WTC11 (cell line): ENCODE data around the gene TMEM45B. TPM values are rescaled to one million over a fixed set of nuclear protein-coding genes. Genes with fewer than 3 reads are reported as not detected.

ENCODE experiments used
- ATAC-seq: fragments of 200-7000 bp; cut with Tn5 transposase; 2 replicates; pipeline ENCODE4 v1.10.0; 2021; ENCODE audit warnings: mild to moderate bottlenecking, moderate library complexity
- CTCF ChIA-PET: fragments of 300-600 bp; sonication (Branson Sonifier 250); formaldehyde crosslinking; loops from one replicate; lab custom pipeline; 2021; ENCODE audit warnings: antibody characterized with exemption; lab: Charles Lee
- POLR2A ChIA-PET: fragments of 350-600 bp; sonication (Branson Sonifier 250); formaldehyde crosslinking; loops from one replicate; lab custom pipeline; 2021; ENCODE audit warnings: antibody characterized with exemption; lab: Charles Lee
- DNase-seq: peaks from one replicate; pipeline ENCODE4 v3.0.0; 2021; ENCODE audit warnings: low spot score
- H3K27ac Mint-ChIP-seq: 2 replicates; pipeline ENCODE4 v1.8.0; 2021; ENCODE audit warnings: mixed read lengths
- H3K27me3 Mint-ChIP-seq: 2 replicates; pipeline ENCODE4 v1.8.0; 2021; ENCODE audit warnings: low read depth, mild to moderate bottlenecking, moderate library complexity, mixed read lengths
- H3K36me3 Mint-ChIP-seq: 2 replicates; pipeline ENCODE4 v1.8.0; 2021; ENCODE audit warnings: mixed read lengths
- H3K4me1 Mint-ChIP-seq: 2 replicates; pipeline ENCODE4 v1.8.0; 2022; ENCODE audit warnings: mixed read lengths
- H3K4me3 Mint-ChIP-seq: 2 replicates; pipeline ENCODE4 v1.8.0; 2021; ENCODE audit warnings: mild to moderate bottlenecking, moderate library complexity, mixed read lengths
- H3K9me3 Mint-ChIP-seq: 2 replicates; pipeline ENCODE4 v1.8.0; 2021; ENCODE audit warnings: mixed read lengths
- E2F4 ChIP-seq: sonication (generic); formaldehyde crosslinking; IDR thresholded peaks from 2 replicates; pipeline ENCODE4 v1.8.1; 2022; ENCODE audit warnings: low read depth, mild to moderate bottlenecking, moderate library complexity, missing genetic modification reagents, borderline replicate concordance
- ERG ChIP-seq: fragments of 250-450 bp; sonication (Bioruptor Pico); IDR thresholded peaks from 2 replicates; pipeline ENCODE4 v1.8.0; 2021; ENCODE audit warnings: mild to moderate bottlenecking
- ETV6 ChIP-seq: sonication (generic); formaldehyde crosslinking; IDR thresholded peaks from 2 replicates; pipeline ENCODE4 v1.8.1; 2022; ENCODE audit warnings: mild to moderate bottlenecking, missing genetic modification reagents
- FOXP1 ChIP-seq: sonication (generic); formaldehyde crosslinking; IDR thresholded peaks from 2 replicates; pipeline ENCODE4 v1.8.0; 2022; ENCODE audit warnings: missing genetic modification reagents, mild to moderate bottlenecking, moderate library complexity, borderline replicate concordance
- HMGA2 ChIP-seq: fragments of 250-450 bp; sonication (Bioruptor Pico); IDR thresholded peaks from 2 replicates; pipeline ENCODE4 v1.4.0; 2021; ENCODE audit warnings: mild to moderate bottlenecking, moderate library complexity
- MLX ChIP-seq: sonication (generic); formaldehyde crosslinking; IDR thresholded peaks from 2 replicates; pipeline ENCODE4 v1.8.1; 2023; ENCODE audit warnings: mild to moderate bottlenecking, missing genetic modification reagents, moderate library complexity
- RORB ChIP-seq: fragments of 250-450 bp; sonication (Bioruptor Pico); IDR thresholded peaks from 2 replicates; pipeline ENCODE4 v1.9.0; 2021; ENCODE audit warnings: mild to moderate bottlenecking
- SP1 ChIP-seq: sonication (generic); formaldehyde crosslinking; conservative IDR thresholded peaks from 2 replicates; pipeline ENCODE4 v1.8.1; 2022; ENCODE audit warnings: missing genetic modification reagents
- TCF7 ChIP-seq: sonication (generic); formaldehyde crosslinking; IDR thresholded peaks from 2 replicates; pipeline ENCODE4 v1.8.0; 2022; ENCODE audit warnings: mild to moderate bottlenecking, low read depth, missing genetic modification reagents, moderate library complexity
- ZBTB21 ChIP-seq: sonication (generic); formaldehyde crosslinking; IDR thresholded peaks from 2 replicates; pipeline ENCODE4 v1.8.1; 2023; ENCODE audit warnings: mild to moderate bottlenecking, missing genetic modification reagents, borderline replicate concordance
- ZNF219 ChIP-seq: sonication (generic); formaldehyde crosslinking; IDR thresholded peaks from 2 replicates; pipeline ENCODE4 v1.8.0; 2023; ENCODE audit warnings: missing genetic modification reagents, mild to moderate bottlenecking, borderline replicate concordance
- ZNF396 ChIP-seq: fragments of 250-450 bp; sonication (Bioruptor Pico); IDR thresholded peaks from 2 replicates; pipeline ENCODE4 v1.8.0; 2021; ENCODE audit warnings: mild to moderate bottlenecking, moderate library complexity, borderline replicate concordance
- ZNF423 ChIP-seq: fragments of 250-450 bp; sonication (Bioruptor Pico); IDR thresholded peaks from 2 replicates; pipeline ENCODE4 v2.1.2; 2022; ENCODE audit warnings: mild to moderate bottlenecking, moderate library complexity
- total RNA-seq: library from RNA; stranded (reverse); gene quantifications from 3 replicates; pipeline ENCODE4 v1.2.3, GENCODE V29; 2021
- TF ChIP-seq, protein P1 (sequence below): sonication (generic); formaldehyde crosslinking; IDR thresholded peaks from 2 replicates; pipeline ENCODE4 v1.8.1; 2023; ENCODE audit warnings: mild to moderate bottlenecking, moderate library complexity, missing genetic modification reagents
- TF ChIP-seq, protein P2 (sequence below): sonication (generic); formaldehyde crosslinking; IDR thresholded peaks from 2 replicates; pipeline ENCODE4 v1.8.1; 2022; ENCODE audit warnings: missing genetic modification reagents, borderline replicate concordance
- TF ChIP-seq, protein P3 (sequence below): fragments of 200-600 bp; IDR thresholded peaks from 2 replicates; pipeline ENCODE4 v1.8.0; 2022; ENCODE audit warnings: antibody characterized with exemption

The TMEM45B gene
- total RNA-seq, 1 experiment from 2014 or later: 0.59 TPM

GRCh38 chr11:129778877-129779276 lies 36.8 kb upstream of the TMEM45B start:
- Mint-ChIP-seq H3K9me3 (peaks cover 13% of the 10 kb centered on the region), H3K4me1 (no peaks in the 10 kb centered on the region), H3K27me3 (no peaks in the 10 kb centered on the region)
- POLR2A ChIA-PET: no interaction called here
- ATAC-seq: no peak
- CTCF ChIA-PET: no interaction called here
- TF ChIP-seq ZNF219: no peak
- TF ChIP-seq ERG (CRISPR knock-in tag): no peak
- TF ChIP-seq E2F4: no peak
- TF ChIP-seq, protein P1, sequence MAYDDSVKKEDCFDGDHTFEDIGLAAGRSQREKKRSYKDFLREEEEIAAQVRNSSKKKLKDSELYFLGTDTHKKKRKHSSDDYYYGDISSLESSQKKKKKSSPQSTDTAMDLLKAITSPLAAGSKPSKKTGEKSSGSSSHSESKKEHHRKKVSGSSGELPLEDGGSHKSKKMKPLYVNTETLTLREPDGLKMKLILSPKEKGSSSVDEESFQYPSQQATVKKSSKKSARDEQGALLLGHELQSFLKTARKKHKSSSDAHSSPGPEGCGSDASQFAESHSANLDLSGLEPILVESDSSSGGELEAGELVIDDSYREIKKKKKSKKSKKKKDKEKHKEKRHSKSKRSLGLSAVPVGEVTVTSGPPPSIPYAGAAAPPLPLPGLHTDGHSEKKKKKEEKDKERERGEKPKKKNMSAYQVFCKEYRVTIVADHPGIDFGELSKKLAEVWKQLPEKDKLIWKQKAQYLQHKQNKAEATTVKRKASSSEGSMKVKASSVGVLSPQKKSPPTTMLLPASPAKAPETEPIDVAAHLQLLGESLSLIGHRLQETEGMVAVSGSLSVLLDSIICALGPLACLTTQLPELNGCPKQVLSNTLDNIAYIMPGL (CRISPR knock-in tag): no peak
- no peak for TF ChIP-seq RORB (CRISPR knock-in tag)
- TF ChIP-seq, all 79 proteins: peak for 0
- no peak overlapping the region for H3K4me3 Mint-ChIP-seq
- DNase-seq: no peak
- no peaks in the 10 kb centered on the region for H3K36me3 Mint-ChIP-seq
- H3K27ac Mint-ChIP-seq: no peak overlapping the region

DNA sequence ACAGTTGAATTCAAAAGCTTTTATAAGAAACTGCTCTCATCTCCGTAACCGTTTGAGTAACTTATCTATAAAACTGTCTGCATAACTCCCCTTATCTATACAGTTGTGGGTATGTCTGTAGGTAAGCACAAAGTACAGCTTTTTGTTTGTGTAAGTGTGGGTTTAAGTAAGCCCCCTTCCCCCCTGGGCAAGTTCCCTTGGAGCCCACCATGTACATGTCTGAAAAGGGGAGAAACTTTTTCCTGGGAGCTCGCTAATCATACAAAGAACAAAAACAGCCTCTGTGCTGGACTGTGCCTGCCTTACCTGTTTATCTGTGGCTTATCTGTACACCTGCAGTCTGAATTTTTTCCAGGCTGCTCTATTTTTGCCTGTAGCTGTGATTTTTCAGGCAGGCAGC lies 36.3 kb upstream of the TMEM45B start:
- H3K36me3 Mint-ChIP-seq: no peaks in the 10 kb centered on the region
- H3K4me3 Mint-ChIP-seq: no peak overlapping the region
- ChIA-PET CTCF (interaction anchor here (0.6 to 0.8 kb wide), 2 partner anchors 13 to 77 kb away, joined by 3 read pairs; no protein-coding TSS in a partner anchor), POLR2A (no interaction called here)
- no peaks in the 10 kb centered on the region for H3K4me1 Mint-ChIP-seq
- DNase-seq: no peak
- no peak overlapping the region for H3K27ac Mint-ChIP-seq
- H3K9me3 Mint-ChIP-seq: peaks cover 13% of the 10 kb centered on the region
- H3K27me3 Mint-ChIP-seq: no peaks in the 10 kb centered on the region
- ATAC-seq: no peak
- TF ChIP-seq FOXP1 (CRISPR knock-in tag) (no peak), MLX (CRISPR knock-in tag) (no peak), ZNF423 (CRISPR knock-in tag) (no peak), ERG (CRISPR knock-in tag) (no peak), SP1 (CRISPR knock-in tag) (no peak), HMGA2 (no peak), ZNF396 (CRISPR knock-in tag) (no peak), TCF7 (no peak), ZBTB21 (CRISPR knock-in tag) (no peak), ETV6 (no peak)
- TF ChIP-seq, protein P2, sequence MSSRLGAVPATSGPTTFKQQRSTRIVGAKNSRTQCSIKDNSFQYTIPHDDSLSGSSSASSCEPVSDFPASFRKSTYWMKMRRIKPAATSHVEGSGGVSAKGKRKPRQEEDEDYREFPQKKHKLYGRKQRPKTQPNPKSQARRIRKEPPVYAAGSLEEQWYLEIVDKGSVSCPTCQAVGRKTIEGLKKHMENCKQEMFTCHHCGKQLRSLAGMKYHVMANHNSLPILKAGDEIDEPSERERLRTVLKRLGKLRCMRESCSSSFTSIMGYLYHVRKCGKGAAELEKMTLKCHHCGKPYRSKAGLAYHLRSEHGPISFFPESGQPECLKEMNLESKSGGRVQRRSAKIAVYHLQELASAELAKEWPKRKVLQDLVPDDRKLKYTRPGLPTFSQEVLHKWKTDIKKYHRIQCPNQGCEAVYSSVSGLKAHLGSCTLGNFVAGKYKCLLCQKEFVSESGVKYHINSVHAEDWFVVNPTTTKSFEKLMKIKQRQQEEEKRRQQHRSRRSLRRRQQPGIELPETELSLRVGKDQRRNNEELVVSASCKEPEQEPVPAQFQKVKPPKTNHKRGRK (CRISPR knock-in tag): no peak
- TF ChIP-seq, protein P3, sequence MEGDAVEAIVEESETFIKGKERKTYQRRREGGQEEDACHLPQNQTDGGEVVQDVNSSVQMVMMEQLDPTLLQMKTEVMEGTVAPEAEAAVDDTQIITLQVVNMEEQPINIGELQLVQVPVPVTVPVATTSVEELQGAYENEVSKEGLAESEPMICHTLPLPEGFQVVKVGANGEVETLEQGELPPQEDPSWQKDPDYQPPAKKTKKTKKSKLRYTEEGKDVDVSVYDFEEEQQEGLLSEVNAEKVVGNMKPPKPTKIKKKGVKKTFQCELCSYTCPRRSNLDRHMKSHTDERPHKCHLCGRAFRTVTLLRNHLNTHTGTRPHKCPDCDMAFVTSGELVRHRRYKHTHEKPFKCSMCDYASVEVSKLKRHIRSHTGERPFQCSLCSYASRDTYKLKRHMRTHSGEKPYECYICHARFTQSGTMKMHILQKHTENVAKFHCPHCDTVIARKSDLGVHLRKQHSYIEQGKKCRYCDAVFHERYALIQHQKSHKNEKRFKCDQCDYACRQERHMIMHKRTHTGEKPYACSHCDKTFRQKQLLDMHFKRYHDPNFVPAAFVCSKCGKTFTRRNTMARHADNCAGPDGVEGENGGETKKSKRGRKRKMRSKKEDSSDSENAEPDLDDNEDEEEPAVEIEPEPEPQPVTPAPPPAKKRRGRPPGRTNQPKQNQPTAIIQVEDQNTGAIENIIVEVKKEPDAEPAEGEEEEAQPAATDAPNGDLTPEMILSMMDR: no peak
